T-helper 2 cell treated with Interferon-gamma antibody and Interleukin-4, amounts not matched to agents 100 ng/mL and 5 ng/mL, for 36 hours (primary cell): ENCODE results near the gene YIPF3. TPM values are rescaled to one million over a fixed set of nuclear protein-coding genes. Genes with fewer than 3 reads are reported as not detected.

ENCODE experiments used
- intact Hi-C: fragments of 100-400 bp; cut with micrococcal nuclease; formaldehyde crosslinking; loops from one replicate; pipeline ENCODE4 v1.15.1; 2023
- total RNA-seq: library from RNA; stranded (reverse); gene quantifications from 2 replicates; pipeline ENCODE4 v1.2.3, GENCODE V29; 2022

Gene YIPF3
- total RNA-seq, 1 donor from 2014 or later: 59.9 TPM

- intact Hi-C loops: no loop called here
Measured at GRCh38 chr6:43493833-43494232, 22.9 kb downstream of the YIPF3 start.

- intact Hi-C loops: no loop called here
Measured at GRCh38 chr6:43493230-43493629, 23.5 kb downstream of the YIPF3 start.

- intact Hi-C loops: no loop called here
Measured at GRCh38 chr6:43492673-43493072, 24.1 kb downstream of the YIPF3 start.

GRCh38 chr6:43491750-43492661, 24.7 kb downstream of the YIPF3 start:
- intact Hi-C loops: no loop called here

- intact Hi-C loops: no loop called here
Measured at GRCh38 chr6:43490523-43490939, 26.2 kb downstream of the YIPF3 start.

GRCh38 chr6:43489277-43490072, 27.3 kb downstream of the YIPF3 start:
- intact Hi-C loops: no loop called here

GRCh38 chr6:43488667-43489276, 28.0 kb downstream of the YIPF3 start:
- intact Hi-C loops: no loop called here

- intact Hi-C loops: no loop called here
Measured at GRCh38 chr6:43481591-43482236, 35.0 kb downstream of the YIPF3 start.

- intact Hi-C loops: no loop called here
Measured at GRCh38 chr6:43481075-43481474, 35.7 kb downstream of the YIPF3 start.

- intact Hi-C loops: no loop called here
Measured at GRCh38 chr6:43478008-43478372, 38.7 kb downstream of the YIPF3 start.

GRCh38 chr6:43477235-43478007, 39.3 kb downstream of the YIPF3 start, which contains the start of gene TJAP1:
TSS of gene TJAP1 (plus strand) at chr6:43477570. CDS start at chr6:43499002, 21,432 bp downstream.
- intact Hi-C loops: loop anchor here (1.0 to 2.0 kb wide), 5 partner anchors 39 to 303 kb away; partner anchors contain the start of genes ABCC10, GTPBP2, POLR1C and YIPF3

- intact Hi-C loops: loop anchor here (1.0 to 2.0 kb wide), 5 partner anchors 40 to 302 kb away; partner anchors contain the start of genes ABCC10, GTPBP2, POLR1C and YIPF3
Measured at GRCh38 chr6:43476746-43477145, 40.0 kb downstream of the YIPF3 start.

- intact Hi-C loops: no loop called here
Measured at GRCh38 chr6:43475516-43475915, 41.2 kb downstream of the YIPF3 start.

GRCh38 chr6:43472515-43472914, 44.2 kb downstream of the YIPF3 start:
- intact Hi-C loops: no loop called here

- intact Hi-C loops: no loop called here
Measured at GRCh38 chr6:43471399-43471798, 45.3 kb downstream of the YIPF3 start.

GRCh38 chr6:43469947-43470346, 46.8 kb downstream of the YIPF3 start:
- intact Hi-C loops: no loop called here

- intact Hi-C loops: no loop called here
Measured at GRCh38 chr6:43468748-43469681, 47.7 kb downstream of the YIPF3 start.

- intact Hi-C loops: no loop called here
Measured at GRCh38 chr6:43468240-43468639, 48.5 kb downstream of the YIPF3 start.

- intact Hi-C loops: no loop called here
Measured at GRCh38 chr6:43467752-43468151, 49.0 kb downstream of the YIPF3 start.
